ENCODE data around the gene RNF13.
"Not testable (repeated sequence)": the region's sequence is repeated elsewhere in the genome, so short reads cannot be mapped to it uniquely, and the experiment has no call there.

RNF13 gene

GRCh38 chr3:149801195-149801594 lies 11.8 kb upstream of the RNF13 start:
- DNase-seq, result peak in 1 of 3 donors; percentile 46

DNA sequence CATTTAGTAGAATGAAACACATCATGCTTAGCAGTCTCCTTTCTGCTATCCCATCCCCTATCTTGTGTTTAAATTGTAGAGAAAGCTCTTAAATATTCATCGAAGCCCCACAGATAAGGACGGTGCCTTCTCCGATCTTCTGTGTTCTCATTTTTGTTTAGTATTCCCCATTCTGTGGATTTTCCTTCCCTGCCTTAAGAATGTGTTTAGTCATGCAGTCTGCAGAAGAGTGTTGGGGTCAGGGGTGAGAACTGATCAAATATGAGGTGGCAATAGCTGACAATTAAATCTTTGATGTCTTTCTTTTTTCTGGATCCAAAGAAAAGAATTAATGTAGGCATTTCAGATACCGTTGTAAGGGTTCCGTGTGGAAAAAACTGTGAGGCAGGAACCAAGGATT lies 11.4 kb upstream of the RNF13 start:
- no peak for DNase-seq

GRCh38 chr3:149806171-149806778 lies 6.7 kb upstream of the RNF13 start:
- DNase-seq, result no peak

GRCh38 chr3:149808209-149808829 lies 4.7 kb upstream of the RNF13 start:
- peak; percentile 89 to 91 (median 90) for DNase-seq

DNA sequence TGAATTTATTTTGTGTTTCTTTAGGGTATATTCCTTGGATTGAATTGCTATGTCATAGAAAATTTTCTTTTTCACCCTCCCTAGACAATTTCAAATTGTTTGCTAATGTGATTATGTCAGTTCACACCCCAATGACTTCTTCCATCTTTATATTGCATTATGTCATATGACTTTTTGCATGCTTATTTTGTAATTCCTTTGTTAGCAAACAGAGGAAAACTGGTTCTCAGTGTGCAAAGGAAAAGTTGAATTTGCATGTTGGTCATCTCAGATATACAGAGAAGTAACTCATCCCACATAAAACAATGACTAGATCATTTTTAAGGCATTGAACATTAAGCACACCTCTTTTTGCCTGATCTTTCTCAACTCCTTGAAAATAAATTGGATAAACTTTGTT lies 3.3 kb upstream of the RNF13 start:
- peak; percentile 69 to 96 (median 94) for DNase-seq

- no peak for DNase-seq
These were observed 2.2 kb upstream of the RNF13 start for GRCh38 chr3:149810846-149811245.

DNA sequence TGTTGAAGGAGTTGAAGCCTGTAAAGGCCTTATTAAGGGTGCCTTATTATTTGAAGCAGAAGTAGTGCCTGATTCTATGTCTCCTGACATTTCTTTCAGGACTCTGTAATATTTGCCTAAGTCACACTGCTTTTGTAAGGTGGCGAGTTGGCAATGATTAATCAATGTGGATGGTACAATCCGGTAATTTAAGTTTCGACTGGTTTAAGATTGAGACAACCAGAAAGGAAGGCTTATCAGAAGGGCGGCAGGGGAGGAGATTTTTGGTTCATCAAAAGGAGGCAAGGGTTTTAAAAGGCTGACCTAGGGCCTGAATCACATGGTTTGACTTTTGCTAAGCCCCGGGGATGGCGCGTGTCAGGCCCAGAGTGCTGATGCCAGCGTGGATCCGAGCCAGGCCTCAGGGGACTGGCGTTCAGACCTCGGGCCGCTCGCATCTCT lies 830 bp upstream of the RNF13 start:
- peak in 1 of 3 donors; percentile 31 for DNase-seq

DNA sequence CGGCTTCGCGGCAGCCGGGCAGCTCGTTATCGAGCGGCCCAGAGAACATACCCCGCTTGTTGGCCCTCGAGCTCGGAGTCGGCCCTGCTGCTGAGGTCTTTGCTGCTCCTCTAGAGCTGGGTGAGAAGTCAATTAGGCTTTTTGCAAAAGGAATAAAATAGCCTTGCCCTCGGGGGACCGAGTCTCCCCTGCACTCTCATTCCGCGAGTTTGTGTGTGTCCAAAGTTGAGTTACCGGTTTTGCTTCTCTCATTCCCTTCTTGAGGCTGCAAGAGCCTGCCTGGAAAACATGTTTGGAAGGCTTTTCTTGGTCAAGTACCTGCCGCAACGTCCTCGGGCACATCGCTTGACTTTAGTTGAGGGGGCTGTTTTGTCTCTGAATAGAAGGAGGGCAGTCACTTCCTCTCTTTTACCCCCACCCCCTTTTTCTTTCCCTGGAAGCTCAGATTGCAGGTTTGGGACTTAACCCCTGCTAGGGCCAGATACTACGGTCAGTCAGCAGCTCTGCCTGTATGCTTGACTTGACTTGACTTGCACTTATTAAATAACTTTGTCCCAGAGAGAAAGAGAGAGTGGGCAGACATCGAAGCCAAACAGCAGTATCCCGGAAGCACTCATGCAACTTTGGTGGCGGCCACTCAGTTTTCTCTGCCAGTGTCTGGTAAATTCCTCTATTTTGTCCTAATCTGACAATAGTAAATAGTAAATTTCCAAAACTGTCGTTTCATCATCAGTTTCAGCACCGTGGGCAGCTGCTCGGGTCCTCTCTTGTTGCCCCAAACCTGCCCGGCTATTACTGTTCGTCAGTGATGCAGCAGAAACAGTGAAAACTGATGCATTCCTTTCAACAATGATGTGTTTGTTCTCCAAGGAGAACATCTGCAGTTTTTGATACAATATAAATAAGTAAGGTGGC lies 609 bp downstream of the RNF13 start:
- DNase-seq, result peak; percentile 66 to 69 (median 68)

- peak; percentile 61 to 92 (median 89) for DNase-seq
These were observed 2.3 kb downstream of the RNF13 start for GRCh38 chr3:149815321-149815720.

- no peak for DNase-seq
These were observed 2.7 kb downstream of the RNF13 start for GRCh38 chr3:149815728-149816127.

DNA sequence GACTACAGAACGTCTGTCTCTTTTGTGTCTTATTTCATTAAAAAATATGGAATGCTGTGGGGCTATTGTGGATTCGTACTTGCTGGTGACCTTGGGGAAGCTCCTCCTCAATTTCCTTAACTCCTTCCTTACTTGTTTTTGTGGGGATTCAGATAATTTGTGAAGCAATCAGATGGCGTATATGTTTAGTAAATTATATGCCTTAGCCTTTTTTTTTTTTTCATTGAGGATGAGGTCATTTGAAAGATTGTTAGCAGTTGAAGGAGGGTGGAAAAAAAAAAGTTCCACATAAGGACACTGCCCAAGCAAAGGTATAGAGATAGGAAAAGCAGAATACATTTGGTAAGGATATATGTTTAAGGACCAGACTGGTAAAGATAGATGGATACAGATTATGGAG lies 3.3 kb downstream of the RNF13 start:
- peak; percentile 25 to 69 (median 57) for DNase-seq

GRCh38 chr3:149816986-149817385 lies 4.0 kb downstream of the RNF13 start:
- DNase-seq, result peak; percentile 79 to 98 (median 95)

- no peak for DNase-seq
These were observed 6.4 kb downstream of the RNF13 start for GRCh38 chr3:149819432-149819831.

- no peak for DNase-seq
These were observed 7.2 kb downstream of the RNF13 start for GRCh38 chr3:149820183-149820582.

DNA sequence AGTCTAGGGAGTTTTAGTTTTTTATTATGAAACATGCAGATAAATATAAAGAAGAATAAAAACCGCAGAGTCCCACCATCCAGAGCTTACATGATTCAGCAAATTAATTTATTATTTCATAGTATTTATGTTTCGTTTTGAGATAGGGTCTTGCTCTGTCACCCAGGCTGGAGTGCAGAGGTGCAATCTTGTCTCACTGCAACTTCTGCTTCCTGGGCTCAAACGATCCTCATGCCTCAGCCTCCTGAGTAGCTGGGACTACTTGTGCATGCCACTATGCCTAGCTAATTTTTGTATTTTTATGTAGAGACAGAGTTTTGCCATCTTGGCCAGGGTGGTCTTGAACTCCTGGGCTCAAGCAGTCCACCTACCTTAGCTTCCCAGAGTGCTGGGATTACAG lies 13.6 kb downstream of the RNF13 start:
- DNase-seq, result no peak

- DNase-seq, result no peak
These were observed 15.4 kb downstream of the RNF13 start for GRCh38 chr3:149828390-149828789.

DNA sequence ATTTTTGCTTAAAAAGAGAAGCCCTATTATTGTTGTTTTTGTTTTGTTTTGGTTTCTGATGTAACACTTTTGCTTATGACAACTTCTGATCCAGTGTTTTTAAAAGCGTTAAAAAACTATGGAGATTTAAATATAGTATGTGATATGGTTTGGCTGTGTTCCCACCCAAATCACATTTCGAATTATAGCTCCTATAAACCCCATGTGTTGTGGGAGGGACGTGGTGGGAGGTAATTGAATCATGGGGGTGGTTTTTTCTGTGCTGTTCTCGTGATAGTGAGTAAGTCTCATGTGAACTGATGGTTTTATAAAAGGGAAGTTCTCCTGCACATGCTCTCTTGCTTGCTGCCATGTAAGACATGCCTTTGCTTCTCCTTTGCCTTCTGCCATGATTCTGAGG lies 16.6 kb downstream of the RNF13 start:
- DNase-seq, result peak; percentile 50 to 66 (median 61)

- DNase-seq, result no peak
These were observed 17.9 kb downstream of the RNF13 start for GRCh38 chr3:149830902-149831301.

DNA sequence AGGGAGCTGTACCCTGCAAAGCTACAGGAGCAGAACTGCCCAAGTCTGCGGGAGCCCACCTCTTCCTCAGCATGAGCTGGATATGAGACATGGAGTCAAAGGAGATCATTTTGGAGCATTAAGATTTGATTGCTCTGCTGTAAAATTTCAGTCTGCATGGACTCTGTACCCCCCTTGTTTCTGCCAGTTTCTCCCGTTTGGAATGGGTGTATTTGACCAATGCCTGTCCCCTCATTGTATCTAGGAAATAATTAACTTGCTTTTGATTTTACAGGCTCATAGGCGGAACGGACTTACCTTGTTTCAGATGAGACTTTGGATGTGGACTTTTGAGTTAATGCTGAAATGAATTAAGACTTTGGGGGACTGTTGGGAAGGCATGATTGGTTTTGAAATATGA lies 18.3 kb downstream of the RNF13 start:
- no peak for DNase-seq

DNA sequence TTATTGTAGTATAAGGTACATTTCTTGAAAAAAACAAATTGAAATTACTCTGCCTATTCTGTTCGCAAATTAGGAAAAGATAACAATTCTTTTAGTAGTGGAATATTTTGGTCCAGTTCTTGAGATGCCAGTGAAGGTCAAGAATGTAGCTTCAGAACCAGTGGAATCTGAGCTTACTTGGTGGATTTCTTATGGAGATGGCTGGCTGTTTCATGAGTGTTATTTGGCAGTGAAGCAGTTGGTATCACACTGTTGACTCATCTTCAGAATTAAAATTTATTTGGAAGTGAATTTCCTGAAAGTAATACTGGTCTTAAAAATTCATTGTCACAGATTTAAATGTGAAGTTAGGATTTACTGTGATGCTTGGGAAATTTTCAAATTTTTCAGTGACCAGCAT lies 19.1 kb downstream of the RNF13 start:
- DNase-seq, result no peak

- no peak for DNase-seq
These were observed 20.2 kb downstream of the RNF13 start for GRCh38 chr3:149833241-149833640.

DNA sequence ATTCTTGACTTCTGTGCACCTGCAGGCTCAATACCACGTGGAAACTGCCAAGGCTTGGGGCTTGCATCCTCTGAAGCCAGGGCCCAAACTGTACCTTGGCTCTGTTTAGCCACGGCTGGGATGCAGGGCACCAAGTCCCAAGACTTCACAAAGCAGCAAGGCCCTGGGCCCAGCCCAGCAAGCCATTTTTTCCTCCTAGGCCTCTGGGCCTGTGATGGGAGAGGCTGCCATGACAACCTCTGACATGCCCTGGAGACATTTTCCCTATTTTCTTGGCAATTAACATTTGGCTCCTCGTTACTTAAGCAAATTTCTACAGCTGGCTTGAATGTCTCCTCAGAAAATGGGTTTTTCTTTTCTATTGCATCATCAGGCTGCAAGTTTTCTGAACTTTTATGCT lies 25.5 kb downstream of the RNF13 start:
- not testable (repeated sequence) for DNase-seq

GRCh38 chr3:149839469-149839868 lies 26.5 kb downstream of the RNF13 start:
- not testable (repeated sequence) for DNase-seq

GRCh38 chr3:149839896-149840295 lies 26.9 kb downstream of the RNF13 start:
- no peak for DNase-seq

Data from suppressor macrophage treated with lipopolysaccharide for 1 hour (primary cell).